H1 (cell line): Measurements from ENCODE around the gene ARAP2. TPM values are rescaled to one million over a fixed set of nuclear protein-coding genes. Genes with fewer than 3 reads are reported as not detected.

ENCODE experiments used
- CTCF ChIA-PET: fragments of 300-600 bp; sonication (Branson Sonifier 250); formaldehyde crosslinking; loops from one replicate; lab custom pipeline; 2021; ENCODE audit not compliant: partially characterized antibody; lab: Charles Lee
- POLR2A ChIA-PET: fragments of 300-600 bp; sonication (Branson Sonifier 250); formaldehyde crosslinking; loops from one replicate; lab custom pipeline; 2021; ENCODE audit warnings: inconsistent platforms; ENCODE audit not compliant: partially characterized antibody; lab: Charles Lee
- DNase-seq, 2 experiments: peaks; one replicate each; pipeline versions ENCODE4 v3.0.0 to v3.0.0-alpha.2; 2010 to 2022; ENCODE audit warnings: low spot score in 2 of 2, low read depth in 1 of 2, mixed read lengths in 1 of 2
- FAIRE-seq: peaks from 2 replicates; lab custom pipeline; 2011; peaks lifted over from hg19 to GRCh38; lab: Jason Lieb, UNC
- H2AFZ ChIP-seq: 2 replicates; pipeline ENCODE4 v1.8.1; 2012; ENCODE audit warnings: low read length, inconsistent platforms
- H2AK5ac ChIP-seq: 2 replicates; pipeline ENCODE4 v1.6.1; 2013; ENCODE audit warnings: low read depth, low read length
- H2BK120ac ChIP-seq: replicated peaks from 2 replicates; pipeline ENCODE3; 2013; ENCODE audit warnings: low read depth, low read length, inconsistent platforms
- H2BK12ac ChIP-seq: 2 replicates; pipeline ENCODE4 v1.6.1; 2013; ENCODE audit warnings: low read depth, low read length
- H2BK15ac ChIP-seq: 2 replicates; pipeline ENCODE4 v1.6.1; 2013; ENCODE audit warnings: low read length
- H2BK20ac ChIP-seq: 2 replicates; pipeline ENCODE4 v1.6.1; 2013; ENCODE audit warnings: low read length
- H2BK5ac ChIP-seq: 2 replicates; pipeline ENCODE4 v1.6.1; 2013; ENCODE audit warnings: low read depth, low read length
- H3K14ac ChIP-seq: 2 replicates; pipeline ENCODE4 v1.6.1; 2013; ENCODE audit warnings: inconsistent platforms; ENCODE audit not compliant: insufficient read length
- H3K18ac ChIP-seq: 2 replicates; pipeline ENCODE4 v1.6.1; 2013; ENCODE audit warnings: low read length; ENCODE audit errors: extremely low read depth
- H3K23ac ChIP-seq: 2 replicates; pipeline ENCODE4 v1.6.1; 2013; ENCODE audit warnings: inconsistent platforms; ENCODE audit not compliant: insufficient read length
- H3K23me2 ChIP-seq: 2 replicates; pipeline ENCODE4 v1.6.1; 2013; ENCODE audit warnings: low read depth, low read length
- H3K27ac ChIP-seq: 2 replicates; pipeline ENCODE4 v1.6.1; 2011; ENCODE audit warnings: low read depth, low read length, inconsistent platforms
- H3K27me3 ChIP-seq, 4 experiments: replicated peaks in 1 of 4; 1 replicate in 1 of 4; 2 replicates in 3 of 4; pipeline versions ENCODE4 v1.6.1 to v1.8.1; 2011 to 2013; ENCODE audit warnings: low read length in 3 of 4, mild to moderate bottlenecking in 3 of 4, inconsistent platforms in 2 of 4, mixed read lengths in 2 of 4, moderate library complexity in 1 of 4; ENCODE audit not compliant: control insufficient read depth in 3 of 4, insufficient read depth in 3 of 4; ENCODE audit errors: extremely low read depth in 1 of 4
- H3K36me3 ChIP-seq, 4 experiments: 2 replicates each; pipeline versions ENCODE4 v1.6.1 to v1.8.1; 2011 to 2013; ENCODE audit warnings: mild to moderate bottlenecking in 4 of 4, low read length in 3 of 4, moderate library complexity in 2 of 4, control low read depth in 1 of 4, inconsistent platforms in 1 of 4; ENCODE audit not compliant: insufficient read depth in 4 of 4, control insufficient read depth in 2 of 4
- H3K4ac ChIP-seq: replicated peaks from 2 replicates; pipeline ENCODE3; 2013; ENCODE audit warnings: low read length, low read depth, mixed read lengths, inconsistent platforms; ENCODE audit not compliant: insufficient read length
- H3K4me1 ChIP-seq, 4 experiments: replicated peaks in 1 of 4; 1 replicate in 1 of 4; 2 replicates in 3 of 4; pipeline versions ENCODE4 v1.6.1 to v1.8.1; 2011 to 2013; ENCODE audit warnings: low read length in 3 of 4, inconsistent platforms in 2 of 4, mixed read lengths in 1 of 4; ENCODE audit not compliant: insufficient read depth in 4 of 4, control insufficient read depth in 3 of 4
- H3K4me2 ChIP-seq, 2 experiments: 2 replicates each; pipeline versions ENCODE4 v1.6.1 to v1.8.1; 2011 to 2013; ENCODE audit warnings: low read depth in 2 of 2, low read length in 2 of 2, control low read depth in 1 of 2, inconsistent platforms in 1 of 2, mild to moderate bottlenecking in 1 of 2; ENCODE audit not compliant: insufficient read depth in 1 of 2
- H3K4me3 ChIP-seq, 4 experiments: fragments of 200-600, 300-600 bp in 1 of 4; sonication (generic), shearing (Covaris generic), sonication (Bioruptor Twin) in 1 of 4; 2 replicates each; pipeline versions ENCODE4 v1.5.1 to v1.8.1; 2011 to 2016; ENCODE audit warnings: low read length in 4 of 4, low read depth in 3 of 4, control low read depth in 2 of 4, inconsistent platforms in 2 of 4, mild to moderate bottlenecking in 2 of 4, mixed read lengths in 1 of 4, moderate library complexity in 1 of 4; ENCODE audit not compliant: insufficient read depth in 2 of 4; ENCODE audit errors: extremely low read depth in 1 of 4
- H3K56ac ChIP-seq: replicated peaks from 2 replicates; pipeline ENCODE3; 2013; ENCODE audit warnings: low read depth, mild to moderate bottlenecking, mixed read lengths, low read length, inconsistent platforms; ENCODE audit not compliant: insufficient read length
- H3K79me1 ChIP-seq: 2 replicates; pipeline ENCODE4 v1.6.1; 2013; ENCODE audit warnings: low read depth, low read length, control low read depth
- H3K79me2 ChIP-seq, 2 experiments: 2 replicates each; pipeline versions ENCODE4 v1.6.1 to v1.8.1; 2012 to 2013; ENCODE audit warnings: low read length in 2 of 2, mild to moderate bottlenecking in 2 of 2, inconsistent platforms in 1 of 2; ENCODE audit not compliant: insufficient read depth in 2 of 2, control insufficient read depth in 1 of 2
- H3K9ac ChIP-seq, 4 experiments: replicated peaks in 1 of 4; 1 replicate in 1 of 4; 2 replicates in 3 of 4; pipeline versions ENCODE4 v1.6.1 to v1.8.1; 2011 to 2013; ENCODE audit warnings: low read depth in 3 of 4, low read length in 3 of 4, control low read depth in 2 of 4, mild to moderate bottlenecking in 2 of 4, moderate library complexity in 2 of 4, inconsistent platforms in 1 of 4; ENCODE audit errors: extremely low read depth in 1 of 4
- H3K9me3 ChIP-seq, 2 experiments: 2 replicates each; pipeline versions ENCODE4 v1.6.1 to v1.8.1; 2012 to 2013; ENCODE audit warnings: mild to moderate bottlenecking in 2 of 2, moderate library complexity in 2 of 2, control low read depth in 1 of 2, inconsistent platforms in 1 of 2, low read depth in 1 of 2, low read length in 1 of 2, mixed read lengths in 1 of 2; ENCODE audit not compliant: insufficient read depth in 2 of 2
- H4K20me1 ChIP-seq, 2 experiments: replicated peaks in 1 of 2; 2 replicates each; pipeline versions ENCODE3 to v1.8.1; 2011 to 2013; ENCODE audit warnings: inconsistent platforms in 2 of 2, low read length in 2 of 2, mild to moderate bottlenecking in 1 of 2; ENCODE audit not compliant: insufficient read depth in 2 of 2, control insufficient read depth in 1 of 2
- H4K5ac ChIP-seq: 2 replicates; pipeline ENCODE4 v1.6.1; 2013; ENCODE audit warnings: low read length, low read depth, mixed read lengths, inconsistent platforms; ENCODE audit not compliant: insufficient read length
- H4K8ac ChIP-seq: 2 replicates; pipeline ENCODE4 v1.8.0; 2013; ENCODE audit warnings: mild to moderate bottlenecking, moderate library complexity, low read length, inconsistent platforms; ENCODE audit not compliant: insufficient read depth; ENCODE audit errors: extremely low read depth
- H4K91ac ChIP-seq: replicated peaks from 2 replicates; pipeline ENCODE3; 2013; ENCODE audit warnings: low read length, mixed read lengths, inconsistent platforms; ENCODE audit not compliant: insufficient read length
- RAD21 ChIP-seq, 2 experiments: IDR thresholded peaks in 1 of 2; conservative IDR thresholded peaks in 1 of 2; 2 replicates each; pipeline ENCODE4 v1.6.1; 2011; ENCODE audit warnings: low read depth in 2 of 2, low read length in 2 of 2, improper control_type of control experiment in 1 of 2, inconsistent platforms in 1 of 2, mild to moderate bottlenecking in 1 of 2, moderate library complexity in 1 of 2
- RBBP5 ChIP-seq: IDR thresholded peaks from 2 replicates; pipeline ENCODE4 v1.7.1; 2012; ENCODE audit warnings: low read depth, mild to moderate bottlenecking, inconsistent platforms, low read length, moderate library complexity, borderline replicate concordance
- WGBS, 2 experiments: shearing (Covaris generic) in 1 of 2; methylation state at CpG; one replicate each; pipeline versions ENCODE4 v1.1.6 to v1.1.7; 2013 to 2015; ENCODE audit warnings: low lambda C conversion rate in 2 of 2, mixed read lengths in 2 of 2, inconsistent platforms in 1 of 2, low coverage in 1 of 2, missing lambda C conversion rate in 1 of 2; ENCODE audit not compliant: insufficient replicate concordance in 2 of 2, insufficient coverage in 1 of 2, insufficient read length in 1 of 2; ENCODE audit errors: extremely low coverage in 1 of 2, missing lambda C conversion rate in 1 of 2; 5-methylcytosine and 5-hydroxymethylcytosine counted together
- polyA plus RNA-seq, 7 experiments: library from polyadenylated mRNA; depleted of rRNA in 3 of 7; stranded (reverse) in 5 of 7; unstranded in 2 of 7; fragments of >200 nt in 5 of 7; fragments of 200-250 nt in 2 of 7; gene quantifications; 1 replicate in 5 of 7; 2 replicates in 1 of 7; 4 replicates in 1 of 7; pipeline versions ENCODE4 v1.2.1 to v1.2.3, GENCODE V29; 2011 to 2013; ENCODE audit warnings: missing spikeins in 2 of 7, mixed read lengths in 2 of 7
- total RNA-seq: library from RNA; stranded (reverse); fragmentation: NEBNext Ultra II Directional; extraction: Animal tissue kit (Norgen Biotek cat#: 25700); gene quantifications from 2 replicates; pipeline ENCODE4 v1.2.1, GENCODE V29; 2021
- TF ChIP-seq, protein P1 (sequence below), 3 experiments: IDR thresholded peaks; 1 replicate in 2 of 3; 2 replicates in 1 of 3; pipeline versions ENCODE4 v1.5.1 to v1.6.1; 2011; ENCODE audit warnings: low read length in 3 of 3, mild to moderate bottlenecking in 3 of 3, inconsistent platforms in 2 of 3, low read depth in 1 of 3, moderate library complexity in 1 of 3; ENCODE audit not compliant: insufficient read depth in 1 of 3; ENCODE audit errors: control extremely low read depth in 1 of 3

Gene ARAP2
- total and polyA plus RNA-seq, 2 of the 8 experiments (the other 6 are each of a cell fraction or from before 2014, with no cell fraction given), result 0.15 to 2.3 TPM

DNA sequence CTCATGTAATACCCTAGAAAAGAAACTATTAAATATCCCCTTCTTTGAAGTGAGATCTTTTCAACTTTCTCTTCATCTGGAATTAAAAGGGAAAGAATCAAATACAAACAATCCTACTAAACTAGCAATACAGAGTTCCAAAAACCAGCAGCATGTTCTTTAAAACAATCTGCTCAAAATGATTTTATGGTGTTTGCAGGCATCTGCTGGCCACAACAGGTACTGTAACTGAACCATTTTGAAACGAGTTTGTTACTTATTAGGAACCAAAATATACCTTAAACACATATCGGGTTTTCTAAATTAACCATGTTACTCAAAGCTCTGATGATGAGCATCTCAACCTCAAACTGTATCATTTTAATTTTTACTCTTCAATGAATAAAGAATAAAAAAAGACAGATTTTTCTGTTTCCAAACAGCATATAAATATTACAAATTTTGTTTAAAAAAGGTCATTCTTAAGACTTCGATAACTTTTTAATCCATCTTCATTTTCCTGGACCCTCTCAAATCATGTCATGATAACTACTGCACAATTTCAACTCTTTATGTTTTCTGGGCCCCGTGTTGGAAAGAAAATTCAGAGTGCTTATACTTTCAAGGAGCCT is 56.5 kb downstream of the ARAP2 start:
- Histone ChIP-seq H3K23me2 (no peaks in the 10 kb centered on the region), H3K4me3 (no peak overlapping the region), H3K27me3 (no peaks in the 10 kb centered on the region), H3K79me1 (no peaks in the 10 kb centered on the region), H3K27ac (no peak overlapping the region), H3K9ac (no peak overlapping the region), H2BK5ac (no peak overlapping the region), H3K36me3 (no peaks in the 10 kb centered on the region), H2BK20ac (no peak overlapping the region), H2AK5ac (no peak overlapping the region), H2BK12ac (no peak overlapping the region), H2BK120ac (no peak overlapping the region), H3K23ac (no peak overlapping the region), H3K4me2 (no peak overlapping the region), H2BK15ac (no peak overlapping the region), H3K9me3 (no peaks in the 10 kb centered on the region), H3K56ac (no peak overlapping the region), H3K18ac (no peak overlapping the region), H2AFZ (no peak overlapping the region), H3K4ac (no peak overlapping the region), H3K4me1 (no peaks in the 10 kb centered on the region; a peak in 1 of 7 replicates), H4K5ac (no peak overlapping the region), H4K91ac (no peak overlapping the region), H3K79me2 (no peaks in the 10 kb centered on the region), H3K14ac (no peak overlapping the region), H4K8ac (no peak overlapping the region), H4K20me1 (no peaks in the 10 kb centered on the region)
- ChIA-PET POLR2A (no interaction called here), CTCF (interaction anchor here (0.8 to 1.1 kb wide), 2 partner anchors 11 to 295 kb away, joined by 3 read pairs; no protein-coding TSS in a partner anchor)
- 77% methylated on average over 4 of the region's 4 CpGs; no CpG with 5 or more reads in 1 of the 2 experiments for WGBS, 2 experiments
- DNase-seq, result no peak
- FAIRE-seq, result peak; percentile 69
- TF ChIP-seq, protein P1, sequence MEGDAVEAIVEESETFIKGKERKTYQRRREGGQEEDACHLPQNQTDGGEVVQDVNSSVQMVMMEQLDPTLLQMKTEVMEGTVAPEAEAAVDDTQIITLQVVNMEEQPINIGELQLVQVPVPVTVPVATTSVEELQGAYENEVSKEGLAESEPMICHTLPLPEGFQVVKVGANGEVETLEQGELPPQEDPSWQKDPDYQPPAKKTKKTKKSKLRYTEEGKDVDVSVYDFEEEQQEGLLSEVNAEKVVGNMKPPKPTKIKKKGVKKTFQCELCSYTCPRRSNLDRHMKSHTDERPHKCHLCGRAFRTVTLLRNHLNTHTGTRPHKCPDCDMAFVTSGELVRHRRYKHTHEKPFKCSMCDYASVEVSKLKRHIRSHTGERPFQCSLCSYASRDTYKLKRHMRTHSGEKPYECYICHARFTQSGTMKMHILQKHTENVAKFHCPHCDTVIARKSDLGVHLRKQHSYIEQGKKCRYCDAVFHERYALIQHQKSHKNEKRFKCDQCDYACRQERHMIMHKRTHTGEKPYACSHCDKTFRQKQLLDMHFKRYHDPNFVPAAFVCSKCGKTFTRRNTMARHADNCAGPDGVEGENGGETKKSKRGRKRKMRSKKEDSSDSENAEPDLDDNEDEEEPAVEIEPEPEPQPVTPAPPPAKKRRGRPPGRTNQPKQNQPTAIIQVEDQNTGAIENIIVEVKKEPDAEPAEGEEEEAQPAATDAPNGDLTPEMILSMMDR (IDR thresholded peaks at IDR 0.05; ENCODE audit: control extremely low read depth in 1 of 3, insufficient read depth in 1 of 3, low read depth in 1 of 3, low read length in 3 of 3), result peak in 2 of 3 experiments; percentile 59 to 62; a peak in 3 of 4 replicates
- TF ChIP-seq RAD21 (IDR thresholded peaks at IDR 0.05 in 1 of 2, conservative IDR thresholded peaks at IDR 0.05 in 1 of 2; ENCODE audit: low read depth in 2 of 2, low read length in 2 of 2), result peak; percentile 86 to 90
- TF ChIP-seq RBBP5, result no peak
